SHP77 treated with DMSO at 0.1 percent for 48 hours (cell line): Measurements from ENCODE around the gene KRTAP9-2.
"Not testable (repeated sequence)": the region's sequence is repeated elsewhere in the genome, so short reads cannot be mapped to it uniquely, and the experiment has no call there.

ENCODE experiments used
- DNase-seq: peaks from one replicate; lab custom pipeline; 2025; lab: John Stamatoyannopoulos, UW

The KRTAP9-2 gene

GRCh38 chr17:41237116-41237515, 10.7 kb downstream of the KRTAP9-2 start:
- not testable (repeated sequence) for DNase-seq

GRCh38 chr17:41237949-41238437, 11.5 kb downstream of the KRTAP9-2 start, which contains the start of gene KRTAP9-8:
TSS of gene KRTAP9-8 (plus strand) at chr17:41237999. CDS start at chr17:41238052, 53 bp downstream.
- not testable (repeated sequence) for DNase-seq

GRCh38 chr17:41246995-41247787, 20.7 kb downstream of the KRTAP9-2 start:
- DNase-seq, result not testable (repeated sequence)

GRCh38 chr17:41249637-41250240, 23.3 kb downstream of the KRTAP9-2 start, which contains the start of gene KRTAP9-4:
TSS of gene KRTAP9-4 (plus strand) at chr17:41249687. CDS start at chr17:41249721, 34 bp downstream.
- not testable (repeated sequence) for DNase-seq

GRCh38 chr17:41251261-41251660, 24.8 kb downstream of the KRTAP9-2 start:
- DNase-seq, result no peak

- no peak for DNase-seq
These were observed 28.4 kb downstream of the KRTAP9-2 start for GRCh38 chr17:41254861-41255260.

- DNase-seq, result not testable (repeated sequence)
These were observed 29.2 kb downstream of the KRTAP9-2 start, which contains the start of gene KRTAP9-9 for GRCh38 chr17:41255381-41256290. TSS of gene KRTAP9-9 (plus strand) at chr17:41255384.

- no peak for DNase-seq
These were observed 29.8 kb downstream of the KRTAP9-2 start for GRCh38 chr17:41256291-41256685.

GRCh38 chr17:41258406-41258805, 32.0 kb downstream of the KRTAP9-2 start:
- no peak for DNase-seq

GRCh38 chr17:41263212-41263611, 36.8 kb downstream of the KRTAP9-2 start:
- DNase-seq, result no peak

GRCh38 chr17:41264599-41264998, 38.2 kb downstream of the KRTAP9-2 start:
- no peak for DNase-seq

- DNase-seq, result no peak
These were observed 38.6 kb downstream of the KRTAP9-2 start, which contains the start of gene KRTAP9-6 for GRCh38 chr17:41265078-41265477. TSS of gene KRTAP9-6 (plus strand) at chr17:41265378. CDS start at chr17:41265378, 0 bp downstream.

- no peak for DNase-seq
These were observed 41.3 kb downstream of the KRTAP9-2 start for GRCh38 chr17:41267711-41268110.

GRCh38 chr17:41271323-41271722, 44.9 kb downstream of the KRTAP9-2 start:
- not testable (repeated sequence) for DNase-seq

- no peak for DNase-seq
These were observed 45.4 kb downstream of the KRTAP9-2 start for GRCh38 chr17:41271858-41272257.

- DNase-seq, result not testable (repeated sequence)
These were observed 49.3 kb downstream of the KRTAP9-2 start, which contains the start of gene KRTAP9-7 for GRCh38 chr17:41275648-41276190. TSS of gene KRTAP9-7 (plus strand) at chr17:41275698. CDS start at chr17:41275698, 0 bp downstream.
